Islet precursor cell (in vitro differentiated cells): ENCODE data around the gene AKAP11.

Source experiments
- DNase-seq: peaks from one replicate; pipeline ENCODE4 v3.0.0-alpha.2; 2018

The AKAP11 gene

DNA sequence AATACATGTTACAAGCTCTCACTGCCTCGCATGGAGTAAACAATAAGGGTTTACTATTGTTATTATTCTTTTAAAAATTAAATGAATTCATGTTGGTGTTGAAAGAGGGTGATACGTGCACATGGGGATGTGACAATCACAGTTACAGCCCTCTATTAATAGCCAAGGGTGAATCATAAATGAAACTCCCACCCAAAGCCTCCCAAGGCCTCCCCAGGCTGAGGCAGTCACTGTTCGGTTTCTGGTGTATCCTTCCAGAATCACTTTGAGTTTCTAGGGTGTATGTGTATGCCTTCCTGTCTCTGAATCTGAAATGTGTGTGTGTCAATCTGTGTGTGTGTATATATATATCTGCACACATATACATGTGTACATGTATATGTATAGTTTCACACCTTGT is 73.4 kb downstream of the AKAP11 start:
- no peak for DNase-seq

DNA sequence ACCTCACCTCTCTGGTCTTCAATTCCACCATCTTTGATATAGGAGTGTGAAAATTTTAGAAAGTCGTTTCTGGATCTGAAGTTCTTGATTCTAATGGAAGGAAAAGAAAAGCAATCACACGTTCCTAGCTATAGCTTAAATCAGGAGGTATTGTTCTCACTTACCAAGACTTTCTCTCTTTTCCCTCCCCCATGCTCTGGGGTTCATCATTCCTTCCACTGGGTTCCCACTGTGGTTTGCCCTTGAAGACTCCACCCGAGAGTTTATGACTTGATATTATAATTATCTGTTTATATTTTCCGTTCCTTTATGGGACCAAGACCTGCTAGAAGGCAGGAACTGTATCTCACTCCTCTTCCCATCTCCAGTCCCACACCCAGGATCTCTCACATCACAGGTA is 76.6 kb downstream of the AKAP11 start:
- DNase-seq: no peak

DNA sequence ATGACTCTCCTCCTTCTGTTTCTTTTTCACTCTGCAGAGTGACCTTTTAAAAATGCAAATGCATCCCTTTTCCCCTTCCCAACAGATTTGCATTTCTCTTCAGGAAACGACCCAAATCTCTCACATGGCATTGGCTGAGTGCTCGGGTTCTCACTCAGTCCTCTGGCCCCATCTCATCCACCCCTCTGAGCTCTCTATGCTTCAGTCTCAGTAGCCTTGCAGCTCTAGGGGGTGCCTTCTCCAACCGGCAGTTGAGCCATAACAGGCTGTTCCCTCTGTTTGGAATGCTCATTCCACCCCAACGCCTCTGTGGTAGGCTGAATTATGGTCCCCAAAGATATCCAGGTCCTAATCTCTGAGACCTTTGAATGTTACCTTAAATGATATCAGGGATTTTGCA is 78.2 kb downstream of the AKAP11 start:
- DNase-seq: no peak

DNA sequence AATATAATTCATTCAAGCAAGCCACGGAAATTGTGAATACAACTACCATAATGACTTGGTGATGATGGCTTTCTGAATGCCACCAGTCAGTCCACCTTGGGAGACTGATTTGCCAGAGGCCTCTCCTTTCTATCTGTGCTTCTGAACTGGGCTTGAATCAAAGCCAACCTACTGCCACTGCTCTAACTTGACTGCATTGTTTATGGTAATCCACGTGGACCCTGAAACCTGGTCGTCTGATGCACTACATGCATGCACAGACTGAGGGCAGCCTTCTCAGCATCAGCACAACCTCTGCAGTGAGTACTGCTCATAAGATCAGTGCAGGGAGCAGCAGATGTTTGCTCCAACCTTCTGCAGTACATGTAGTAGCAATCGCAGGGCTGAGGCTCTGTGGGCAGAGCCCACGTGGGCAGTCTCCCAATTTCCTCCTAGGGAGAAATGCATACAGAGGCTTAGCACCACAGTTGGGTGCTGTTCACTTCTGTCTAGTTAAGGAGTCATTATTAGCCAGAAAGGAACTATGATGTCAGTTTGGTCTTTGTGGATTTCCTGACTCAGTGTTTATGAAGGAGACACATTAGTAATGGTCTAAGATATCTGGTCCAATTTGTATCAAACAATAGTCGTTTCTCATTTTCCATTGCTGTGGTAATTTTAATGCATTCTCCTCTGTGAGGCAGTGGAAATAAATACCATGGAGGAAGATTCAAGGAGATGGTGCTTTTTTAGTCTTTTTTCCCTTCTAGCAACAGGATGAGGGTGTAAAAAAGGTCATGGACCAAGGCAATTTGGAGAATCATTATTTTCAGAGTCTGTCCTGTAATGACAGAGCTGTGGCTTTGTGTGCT is 82.5 kb downstream of the AKAP11 start:
- no peak for DNase-seq

DNA sequence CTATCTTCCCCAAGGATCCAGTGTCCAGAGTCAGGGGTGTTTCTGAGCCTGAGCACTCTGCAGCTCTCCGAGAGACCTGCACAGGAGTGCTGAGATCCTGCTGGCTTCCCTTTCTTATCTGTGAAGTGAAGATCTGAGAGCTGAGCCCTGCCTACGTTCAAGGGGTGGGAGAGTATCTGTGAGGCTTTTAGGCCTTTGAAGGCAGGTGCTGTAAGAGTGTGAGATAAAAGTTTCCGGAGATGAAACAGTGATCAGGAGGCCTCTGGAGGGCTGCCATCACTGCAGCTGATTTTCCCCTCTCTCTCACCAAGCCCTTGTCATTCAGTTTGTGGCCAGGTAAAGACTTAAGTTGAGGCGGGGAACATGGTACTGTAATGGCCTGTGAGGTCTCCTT is 83.1 kb downstream of the AKAP11 start:
- DNase-seq: no peak

DNA sequence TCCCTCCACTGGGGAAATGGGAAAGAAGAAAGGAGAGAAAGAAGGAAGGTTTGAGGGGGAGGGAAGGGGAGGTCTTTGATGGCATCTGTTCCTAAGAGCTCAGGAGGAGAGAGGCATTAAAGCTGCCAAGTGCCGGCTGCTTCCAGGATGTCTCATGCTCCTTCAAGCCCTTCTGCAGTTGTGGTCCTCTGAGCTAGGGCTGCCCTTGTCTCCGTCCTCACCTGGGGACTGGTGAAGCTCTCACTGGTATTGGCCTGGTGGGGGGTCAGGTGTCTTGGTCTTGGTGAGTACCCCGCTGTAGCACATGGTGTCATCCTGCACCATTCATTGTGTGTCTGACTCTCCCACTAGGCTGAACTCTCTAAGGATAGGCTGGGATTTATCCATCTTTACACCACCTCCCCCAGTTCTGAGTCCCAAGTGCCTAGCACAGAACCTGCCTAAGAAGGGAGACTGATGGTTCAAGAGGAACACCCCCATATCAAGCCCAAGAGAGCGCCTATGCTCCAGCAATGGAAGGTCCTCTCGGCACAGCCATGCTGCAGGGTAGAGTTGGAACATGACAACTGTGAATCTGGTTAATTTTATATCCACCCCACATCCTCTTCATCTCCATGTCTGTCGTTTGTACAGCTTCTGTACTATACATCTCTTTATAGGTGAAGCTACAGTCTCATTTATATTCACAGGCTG is 83.7 kb downstream of the AKAP11 start:
- no peak for DNase-seq

DNA sequence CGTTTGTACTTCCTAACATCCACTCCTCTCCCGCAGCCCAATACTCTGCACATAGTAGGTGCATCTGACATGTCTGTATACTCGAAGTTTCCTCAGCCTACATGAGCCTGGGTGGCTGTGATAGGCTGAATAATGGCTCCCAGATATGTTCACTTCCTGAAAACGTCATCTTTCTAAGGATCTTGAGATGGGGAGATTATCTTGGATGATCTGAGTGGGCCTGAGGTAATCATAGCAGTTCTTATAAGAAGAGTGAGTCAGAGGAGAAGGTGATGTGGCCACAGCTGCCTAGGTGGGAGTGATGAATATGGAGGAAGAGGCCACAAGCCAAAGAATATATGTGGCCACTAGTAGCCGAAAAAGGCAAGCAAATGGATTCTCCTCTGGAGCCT is 84.2 kb downstream of the AKAP11 start:
- no peak for DNase-seq

DNA sequence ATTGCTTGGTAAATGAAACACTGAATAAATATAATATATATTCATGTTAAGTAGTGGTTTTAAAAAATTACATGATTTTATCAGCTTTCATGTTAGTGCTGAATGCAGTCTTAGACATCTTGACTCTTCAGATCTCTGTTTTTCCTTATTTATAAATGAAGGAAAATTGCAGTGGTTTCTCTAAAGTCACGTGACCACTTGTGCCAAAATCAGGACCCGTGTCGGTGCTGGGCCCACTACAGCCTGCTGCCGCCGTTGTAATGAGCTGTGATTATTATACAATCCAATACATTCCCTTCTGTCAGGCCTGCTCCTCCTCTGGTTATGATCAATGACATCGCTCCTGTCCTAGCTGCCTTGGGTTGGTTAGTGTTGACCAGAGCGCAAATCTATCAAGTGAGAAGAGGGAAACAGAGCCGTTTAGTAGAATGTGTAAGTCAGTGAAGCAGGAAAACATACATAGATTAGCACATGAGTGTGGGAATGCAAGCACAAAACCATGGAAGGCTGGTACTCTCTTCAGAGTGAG is 88.2 kb downstream of the AKAP11 start:
- no peak for DNase-seq

DNA sequence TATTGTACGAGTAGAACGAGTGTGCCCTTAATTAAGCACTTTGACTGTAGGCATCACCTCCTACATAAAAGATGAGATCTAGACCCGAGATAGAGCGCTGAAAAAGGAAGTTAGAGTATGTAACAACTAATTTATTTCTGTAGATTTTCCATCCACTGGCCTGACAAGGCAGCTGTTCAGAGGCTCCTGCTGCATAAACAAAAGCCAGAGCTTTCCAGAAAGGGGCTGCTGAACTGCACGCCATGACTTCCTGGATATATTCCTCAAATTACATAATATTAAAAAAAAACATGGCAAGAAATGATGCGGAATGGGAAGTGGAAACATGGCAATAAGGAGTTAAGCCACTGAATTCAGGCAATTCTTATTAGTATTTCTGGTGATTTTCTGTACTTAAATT is 89.7 kb downstream of the AKAP11 start:
- no peak for DNase-seq

DNA sequence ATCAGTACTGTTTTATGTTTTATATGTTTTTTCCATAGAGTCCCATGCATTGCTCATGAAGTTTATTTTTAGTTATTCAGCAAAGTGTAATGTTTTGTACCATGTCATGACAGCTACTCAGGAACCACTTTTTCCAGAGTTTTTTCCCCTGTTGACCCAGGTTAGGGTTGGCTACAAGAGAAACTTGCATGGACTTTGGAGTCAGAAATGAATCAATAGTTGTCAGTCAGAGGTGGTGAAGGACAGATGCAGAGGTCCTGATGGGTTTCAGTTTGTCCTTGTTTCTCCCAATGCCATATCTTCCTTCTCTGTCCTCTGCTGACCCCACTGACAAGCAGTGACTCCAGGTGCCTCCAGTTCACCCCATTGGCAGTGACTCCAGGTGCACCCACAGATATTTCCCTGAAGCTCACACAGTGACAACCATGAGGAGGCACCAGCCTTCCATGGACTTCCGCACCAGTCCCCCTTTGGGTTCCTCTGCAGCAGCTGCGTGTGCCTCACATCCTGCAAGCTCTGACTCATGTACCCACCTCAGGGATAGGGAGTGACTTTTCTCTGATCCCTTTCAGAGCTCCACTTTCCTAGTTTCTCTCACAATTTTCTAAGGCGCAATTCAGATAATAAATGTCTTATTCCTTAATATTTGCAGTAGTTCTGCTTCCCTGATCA is 92.1 kb downstream of the AKAP11 start:
- no peak for DNase-seq

DNA sequence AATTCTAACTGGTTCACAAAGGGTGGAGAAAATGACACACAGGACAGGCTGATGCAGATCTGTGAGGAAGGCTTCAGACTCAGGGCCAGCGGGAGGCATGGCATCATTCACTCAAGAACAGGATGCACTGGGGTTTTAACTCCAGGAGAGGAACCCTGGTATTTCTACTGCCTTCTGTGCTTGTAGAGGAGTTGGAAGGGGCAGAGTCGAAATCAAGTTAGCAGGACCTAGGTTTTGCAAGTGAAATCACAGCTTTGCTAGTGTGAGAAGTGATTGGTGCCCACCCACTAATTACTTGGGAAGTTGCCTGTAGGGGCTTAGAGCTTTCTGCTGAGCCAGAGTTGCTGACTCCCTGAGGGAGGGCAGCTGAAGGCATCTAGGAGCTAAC is 92.7 kb downstream of the AKAP11 start:
- DNase-seq: no peak

DNA sequence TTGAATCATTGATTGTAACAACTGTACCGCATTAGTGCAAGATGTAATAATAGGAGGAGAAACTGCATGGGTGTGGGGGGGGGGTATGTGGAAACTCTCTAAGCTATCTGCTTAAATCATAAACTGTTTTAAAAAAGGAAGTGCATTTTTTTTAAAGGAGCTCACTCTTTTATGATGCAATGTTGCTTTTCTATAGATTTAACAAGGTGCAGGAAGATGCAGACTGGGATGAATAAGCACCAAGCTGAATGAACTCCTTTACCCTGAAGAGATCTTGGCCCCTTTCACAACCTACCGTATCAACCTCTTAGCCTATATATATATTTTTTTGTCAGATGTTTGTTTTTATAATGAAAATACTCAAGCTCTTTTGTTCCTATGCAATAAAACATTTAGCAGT is 95.9 kb downstream of the AKAP11 start:
- DNase-seq: no peak

DNA sequence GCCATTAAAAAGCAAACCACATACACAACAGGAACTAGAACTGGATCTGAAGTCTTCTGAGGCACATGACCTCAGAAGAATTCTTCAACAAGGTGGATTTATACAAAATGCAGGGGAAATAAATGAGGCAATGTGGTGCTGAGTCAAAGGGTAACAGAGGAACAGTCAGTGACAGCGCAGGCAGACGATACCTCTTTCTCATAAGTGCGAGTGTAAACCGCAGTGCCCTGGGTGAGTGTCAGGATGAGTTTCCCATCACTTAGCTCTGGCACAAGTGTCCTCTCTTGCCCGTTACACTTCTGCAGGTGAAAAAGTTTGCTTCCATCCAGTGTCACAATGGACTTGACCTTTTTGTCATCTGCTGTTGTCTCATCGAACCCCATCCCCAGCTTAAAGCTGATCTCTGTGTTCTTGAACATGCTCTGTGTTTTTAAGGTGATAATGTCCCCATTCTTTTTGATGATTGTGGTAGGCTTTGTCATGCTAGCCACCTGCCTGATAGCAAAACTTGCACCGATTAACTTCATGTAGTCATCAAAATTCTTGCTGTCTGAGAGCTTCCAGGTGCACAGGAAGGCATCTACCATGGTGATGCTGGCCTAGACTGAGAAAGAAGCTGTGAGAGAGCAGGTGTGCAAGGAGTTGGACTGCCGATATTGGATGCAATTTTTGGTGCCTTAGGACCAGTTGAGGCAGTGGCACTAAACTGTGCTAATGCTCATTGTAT is 97.3 kb downstream of the AKAP11 start:
- DNase-seq: no peak

DNA sequence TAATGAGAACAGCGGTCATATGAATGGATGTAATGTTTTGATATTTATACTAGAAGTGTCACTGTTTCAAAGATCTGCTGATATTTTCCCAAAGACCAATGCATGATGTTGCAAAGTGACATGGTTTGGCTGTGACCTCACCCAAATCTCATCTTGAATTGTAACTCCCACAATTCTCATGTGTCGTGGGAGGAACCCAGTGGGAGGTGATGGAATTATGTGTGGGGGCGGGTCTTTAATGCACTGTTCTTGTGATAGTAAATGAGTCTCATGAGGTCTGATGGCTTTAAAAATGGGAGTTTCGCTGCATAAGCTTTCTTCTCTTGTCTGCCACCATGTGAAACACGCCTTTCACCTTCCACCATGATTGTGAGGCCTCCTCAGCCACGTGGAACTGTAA is 98.3 kb downstream of the AKAP11 start:
- DNase-seq: no peak
